Erythroblast (primary cell): Measurements from ENCODE around the gene MBNL2.

Experiments used
- DNase-seq, 2 experiments: peaks; one replicate each; lab custom pipeline; 2025; lab: John Stamatoyannopoulos, UW
- GATA1 ChIP-seq: IDR thresholded peaks from 2 replicates; pipeline ENCODE4 v1.6.1; 2011; ENCODE audit warnings: low read depth, mild to moderate bottlenecking, control low read depth, low read length, moderate library complexity
- POLR2A ChIP-seq: IDR thresholded peaks from 2 replicates; pipeline ENCODE4 v1.6.1; 2011; ENCODE audit warnings: mild to moderate bottlenecking, low read length

The MBNL2 gene

DNA sequence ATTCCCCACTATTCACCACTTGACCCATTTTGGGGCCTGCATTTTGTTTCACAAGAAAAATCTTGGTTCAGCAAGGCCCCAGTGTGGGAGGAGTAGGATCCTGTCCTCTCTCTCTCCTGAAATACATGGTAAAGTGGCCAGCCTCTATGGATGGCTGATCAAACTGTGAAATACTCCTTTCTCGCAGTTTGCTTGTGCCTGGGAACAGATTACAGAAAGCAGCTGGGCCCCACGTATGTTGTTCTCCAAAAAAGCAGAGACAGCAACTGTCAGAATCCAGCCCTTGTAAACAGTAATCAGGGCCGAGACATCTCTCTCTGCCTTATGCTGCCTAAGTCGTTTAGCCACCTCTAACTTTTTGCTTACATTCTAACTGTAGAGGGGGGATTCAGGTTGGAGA is 150.8 kb downstream of the MBNL2 start:
- no peak for DNase-seq
- TF ChIP-seq POLR2A (no peak), GATA1 (no peak)

DNA sequence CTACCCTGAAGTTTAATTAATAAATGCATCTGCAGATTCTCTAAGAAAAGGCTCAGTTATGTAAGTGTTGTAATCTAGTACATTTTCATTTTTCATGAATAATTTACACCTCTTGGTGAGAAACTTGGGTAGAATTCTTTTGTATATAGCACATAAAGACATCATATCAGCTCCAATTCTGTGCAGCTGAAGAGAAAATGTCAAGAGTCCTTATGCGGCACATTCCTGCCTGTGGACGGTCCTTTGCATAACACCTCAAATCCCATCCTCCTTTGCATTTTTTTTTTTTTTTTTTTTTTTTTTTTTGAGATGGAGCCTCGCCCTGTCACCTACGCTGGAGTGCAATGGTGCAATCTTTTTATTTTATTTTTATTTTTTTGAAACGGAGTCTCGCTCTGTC is 151.7 kb downstream of the MBNL2 start:
- DNase-seq, result no peak
- TF ChIP-seq GATA1, result no peak
- no peak for TF ChIP-seq POLR2A

DNA sequence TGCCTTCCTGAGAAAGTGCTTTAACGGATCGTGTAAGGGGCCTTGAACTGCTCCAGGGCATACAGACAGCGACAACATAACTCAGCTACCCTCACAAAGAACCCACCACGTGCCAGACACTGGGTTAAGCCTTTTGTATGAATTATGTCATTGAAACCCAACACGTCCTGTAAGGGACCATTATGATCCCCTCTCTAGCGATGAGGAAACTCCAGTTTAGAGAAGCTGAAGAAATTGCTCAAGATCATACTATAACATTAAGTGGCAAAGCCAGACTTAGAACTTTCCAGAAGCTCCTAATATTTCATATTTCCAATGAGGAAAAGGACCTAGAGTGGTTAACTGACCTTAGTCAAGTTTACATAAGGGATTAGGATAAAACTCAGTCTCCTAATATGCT is 154.8 kb downstream of the MBNL2 start:
- no peak for TF ChIP-seq GATA1
- no peak for TF ChIP-seq POLR2A

GRCh38 chr13:97379386-97379785 is 157.3 kb downstream of the MBNL2 start:
- no peak for DNase-seq

More for the DNA sequence above, 154.8 kb downstream of the MBNL2 start:
- no peak for DNase-seq

GRCh38 chr13:97380696-97381095 is 158.6 kb downstream of the MBNL2 start:
- TF ChIP-seq GATA1, result no peak
- no peak for TF ChIP-seq POLR2A
- no peak for DNase-seq

More at GRCh38 chr13:97379386-97379785, 157.3 kb downstream of the MBNL2 start:
- no peak for TF ChIP-seq POLR2A

DNA sequence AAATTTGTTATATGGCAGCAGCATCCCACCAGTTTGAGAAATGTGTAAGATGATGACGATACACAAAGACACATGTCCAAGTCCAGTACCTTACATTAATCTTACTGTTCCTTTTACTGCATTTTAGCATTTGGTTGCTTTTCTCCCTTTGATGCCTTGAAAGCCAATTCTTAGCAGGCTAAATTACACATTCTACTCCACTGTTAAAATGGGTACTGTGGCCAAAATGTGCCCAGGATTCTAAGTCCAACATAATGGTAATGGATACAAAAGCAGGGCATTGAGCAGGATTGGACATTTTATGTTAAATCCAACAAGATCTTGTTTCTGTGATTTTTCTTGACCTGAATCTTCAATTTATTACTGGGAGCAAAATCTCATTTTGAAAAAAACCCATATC is 159.1 kb downstream of the MBNL2 start:
- DNase-seq, result no peak
- TF ChIP-seq POLR2A (no peak), GATA1 (no peak)

DNA sequence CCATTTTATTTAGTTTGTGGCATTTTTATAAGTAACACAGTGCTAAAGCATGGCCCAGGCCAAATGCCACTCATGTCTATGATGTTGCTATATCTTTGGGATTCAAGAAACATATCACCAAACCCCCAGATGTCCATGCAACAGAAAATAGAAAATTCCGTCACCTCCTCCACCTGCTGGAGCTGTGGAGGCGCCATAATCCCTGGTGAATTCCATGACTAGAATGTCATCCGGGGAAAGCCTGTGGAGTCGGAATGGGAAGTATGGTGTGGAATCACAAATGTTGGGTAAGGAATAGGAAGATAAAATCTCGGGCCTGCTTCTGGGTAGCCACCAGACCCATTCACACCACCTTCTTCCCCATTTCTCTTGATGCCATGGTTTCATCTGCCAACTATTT is 160.1 kb downstream of the MBNL2 start:
- no peak for TF ChIP-seq POLR2A
- no peak for TF ChIP-seq GATA1
- no peak for DNase-seq

GRCh38 chr13:97384371-97384770 is 162.2 kb downstream of the MBNL2 start:
- no peak for DNase-seq
- TF ChIP-seq POLR2A (no peak), GATA1 (no peak)

GRCh38 chr13:97385146-97385545 is 163.0 kb downstream of the MBNL2 start:
- no peak for DNase-seq
- TF ChIP-seq POLR2A (no peak), GATA1 (no peak)

DNA sequence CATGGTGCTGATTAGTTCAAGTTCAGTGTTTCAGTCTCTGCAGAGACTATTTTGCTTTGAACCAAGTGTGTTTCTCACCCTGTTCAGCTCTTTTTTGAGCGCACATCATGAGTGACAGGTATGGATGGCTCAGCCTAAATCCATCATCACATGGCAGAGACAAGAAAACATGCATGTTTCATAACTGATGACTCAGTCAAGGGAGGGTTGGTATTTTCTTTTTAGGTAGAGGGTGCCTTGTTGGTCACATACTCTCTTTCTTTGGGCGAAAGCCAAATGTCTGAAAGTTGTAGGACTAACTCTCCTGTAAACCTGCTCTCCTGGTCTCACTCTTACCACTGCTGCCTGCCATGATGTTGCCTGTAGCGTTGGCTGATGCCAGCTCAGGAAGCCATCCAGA is 163.7 kb downstream of the MBNL2 start:
- peak; percentile 5 to 49 for DNase-seq
- no peak for TF ChIP-seq GATA1
- no peak for TF ChIP-seq POLR2A

DNA sequence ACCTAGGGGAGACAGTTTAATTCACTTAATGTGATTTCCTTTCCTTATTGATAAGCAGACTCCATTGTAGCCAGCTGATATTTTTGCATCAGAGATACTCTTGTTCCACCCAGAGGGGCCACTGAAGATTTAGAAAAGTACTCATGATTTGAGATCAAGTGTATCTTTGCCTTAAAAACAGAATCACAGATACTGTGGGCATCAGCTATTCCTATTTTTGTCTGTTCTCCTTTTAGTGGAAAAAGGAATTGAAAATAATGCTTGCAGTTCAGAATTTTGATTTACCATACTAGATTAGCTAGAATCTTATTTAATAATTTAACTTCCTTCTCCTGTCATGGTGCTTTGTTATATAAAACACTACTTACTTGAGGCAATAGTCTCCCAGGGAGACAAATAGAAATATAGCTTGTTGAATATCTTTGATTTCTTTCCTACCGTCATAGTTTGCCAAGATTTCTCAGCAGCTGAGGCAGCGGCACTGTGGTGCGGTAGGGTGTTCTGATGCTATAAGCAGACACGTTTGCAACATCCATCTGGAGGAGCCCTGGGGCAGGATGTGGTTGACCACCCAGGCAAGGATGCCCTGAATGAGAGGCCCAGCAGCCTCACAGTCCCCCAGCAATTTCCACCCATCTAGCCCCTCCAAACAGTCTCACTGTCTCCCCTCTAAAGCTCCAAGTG is 164.8 kb downstream of the MBNL2 start:
- DNase-seq, result no peak
- no peak for TF ChIP-seq POLR2A
- TF ChIP-seq GATA1, result no peak

GRCh38 chr13:97387485-97387839 is 165.3 kb downstream of the MBNL2 start:
- TF ChIP-seq GATA1 (no peak), POLR2A (no peak)
- DNase-seq, result no peak

DNA sequence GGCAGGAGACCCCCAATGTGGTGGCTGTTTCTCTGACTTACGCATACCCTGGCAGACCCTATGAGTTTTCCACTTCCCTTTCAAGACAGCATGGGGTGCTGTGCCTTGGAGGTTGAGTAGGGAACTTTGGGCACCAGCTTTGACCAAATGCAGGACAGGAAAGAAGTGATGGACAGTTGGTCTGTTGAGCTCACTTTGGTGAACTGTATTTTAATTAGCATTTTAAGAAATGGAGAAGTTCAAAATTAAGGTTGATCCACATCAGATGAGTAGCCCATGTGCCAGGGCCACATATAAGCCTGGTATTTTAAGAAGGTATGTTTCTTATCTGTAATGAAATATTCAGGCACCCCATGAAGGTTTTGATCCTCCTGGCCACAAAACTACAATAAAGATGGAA is 165.8 kb downstream of the MBNL2 start:
- no peak for DNase-seq
- no peak for TF ChIP-seq POLR2A
- no peak for TF ChIP-seq GATA1

DNA sequence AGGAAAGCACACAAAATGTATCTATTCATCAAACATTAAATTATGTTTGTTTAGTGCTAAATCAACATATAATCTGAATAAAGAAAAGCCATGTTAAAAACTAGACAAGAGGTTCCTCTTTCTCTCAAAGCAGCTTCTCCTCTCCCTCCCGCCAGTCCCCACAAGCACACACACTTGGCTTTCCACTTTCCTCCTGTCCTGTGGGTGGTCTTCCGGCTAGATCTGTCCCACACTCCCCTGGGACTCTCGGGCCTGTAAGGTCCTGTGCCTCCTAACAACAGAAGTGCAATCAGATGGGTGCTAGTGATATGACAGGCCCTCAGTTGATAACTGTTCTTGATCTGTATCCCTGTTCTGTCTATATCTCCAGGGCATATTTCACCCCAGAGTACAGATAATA is 166.2 kb downstream of the MBNL2 start:
- DNase-seq, result peak in 1 of 2 experiments; percentile 8
- TF ChIP-seq GATA1 (no peak), POLR2A (no peak)

DNA sequence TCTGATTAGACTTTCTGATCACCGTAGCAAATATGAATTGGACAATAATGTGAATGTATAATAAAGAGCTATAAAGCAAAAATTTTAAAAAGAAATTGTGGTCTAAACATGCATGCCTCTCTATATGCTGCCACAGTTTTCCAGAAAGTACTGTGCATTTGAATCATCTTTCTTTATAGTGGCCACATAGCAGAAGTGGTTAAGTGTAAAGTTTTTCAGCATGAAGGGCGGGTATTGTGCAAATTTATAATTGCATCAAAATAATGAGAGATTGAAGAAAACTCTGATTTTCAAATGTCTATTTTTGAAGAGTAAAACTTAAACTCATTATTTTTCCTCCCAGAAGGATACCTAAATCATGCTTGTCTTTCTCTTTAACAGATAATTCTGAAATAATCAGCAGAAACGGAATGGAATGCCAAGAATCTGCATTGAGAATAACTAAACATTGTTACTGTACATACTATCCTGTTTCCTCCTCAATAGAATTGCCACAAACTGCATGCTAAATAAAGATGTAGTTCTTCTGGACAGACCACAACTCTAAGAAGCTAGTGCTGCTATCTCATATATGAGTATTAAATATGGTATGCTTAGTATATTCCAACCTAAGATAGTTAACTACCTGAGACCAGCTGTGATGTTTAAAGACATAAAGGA is 168.9 kb downstream of the MBNL2 start:
- no peak for TF ChIP-seq POLR2A
- no peak for TF ChIP-seq GATA1

DNA sequence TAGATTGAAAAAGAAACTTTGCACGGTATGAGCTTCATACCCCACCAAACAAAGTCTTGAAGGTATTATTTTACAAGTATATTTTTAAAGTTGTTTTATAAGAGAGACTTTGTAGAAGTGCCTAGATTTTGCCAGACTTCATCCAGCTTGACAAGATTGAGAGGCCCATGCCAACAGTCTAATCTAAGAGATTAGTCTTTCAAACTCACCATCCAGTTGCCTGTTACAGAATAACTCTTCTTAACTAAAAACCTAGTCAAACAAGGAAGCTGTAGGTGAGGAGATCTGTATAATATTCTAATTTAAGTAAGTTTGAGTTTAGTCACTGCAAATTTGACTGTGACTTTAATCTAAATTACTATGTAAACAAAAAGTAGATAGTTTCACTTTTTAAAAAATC is 169.9 kb downstream of the MBNL2 start:
- no peak for DNase-seq
- TF ChIP-seq POLR2A (no peak), GATA1 (no peak)

More for the DNA sequence above, 168.9 kb downstream of the MBNL2 start:
- DNase-seq, result no peak
